Stomach (tissue), 9 donors: Measurements from ENCODE around the gene PRR12. TPM values are rescaled to one million over a fixed set of nuclear protein-coding genes. Genes with fewer than 3 reads are reported as not detected.

Experiments used
- DNase-seq, 2 donors: peaks; one replicate each; pipeline versions ENCODE4 v3.0.0 to v3.0.0-alpha.2; 2013 to 2019
- H3K27ac ChIP-seq, 5 donors: fragments of 200-600 bp in 4 of 5; sonication (generic) in 4 of 5; one replicate each; pipeline ENCODE4 v1.5.1; 2013 to 2019; ENCODE audit warnings: mild to moderate bottlenecking in 1 of 5, moderate library complexity in 1 of 5
- H3K27me3 ChIP-seq, 3 donors: fragments of 200-600 bp; sonication (generic); one replicate each; pipeline ENCODE4 v1.5.1; 2017 to 2019; ENCODE audit warnings: mixed run types in 1 of 3
- H3K36me3 ChIP-seq, 4 donors: fragments of 200-600 bp; sonication (generic); 1 replicate in 3 of 4; 2 replicates in 1 of 4; pipeline ENCODE4 v1.5.1; 2016 to 2019
- H3K4me1 ChIP-seq, 4 donors: fragments of 200-600 bp; sonication (generic); one replicate each; pipeline ENCODE4 v1.5.1; 2016 to 2019
- H3K4me3 ChIP-seq, 4 donors: fragments of 200-600 bp; sonication (generic) in 3 of 4; one replicate each; pipeline ENCODE4 v1.5.1; 2016 to 2019; ENCODE audit warnings: mild to moderate bottlenecking in 1 of 4
- H3K9me3 ChIP-seq, 4 donors: fragments of 200-600 bp; sonication (generic); one replicate each; pipeline ENCODE4 v1.5.1; 2016 to 2019
- CTCF ChIP-seq, 7 experiments: fragments of 450-650 bp in 4 of 7; fragments of 200-600 bp in 3 of 7; sonication (generic) in 3 of 7; IDR thresholded peaks; one replicate each; pipeline ENCODE4 v1.5.1; 2016 to 2019; ENCODE audit warnings: antibody characterized with exemption in 7 of 7, control low read depth in 2 of 7, mild to moderate bottlenecking in 1 of 7
- EP300 ChIP-seq: sonication (generic); formaldehyde crosslinking; IDR thresholded peaks from one replicate; pipeline ENCODE4 v1.6.1; 2017; ENCODE audit warnings: antibody characterized with exemption
- POLR2A ChIP-seq, 4 donors: fragments of 450-650 bp; IDR thresholded peaks; one replicate each; pipeline ENCODE4 v1.6.1; 2016; ENCODE audit warnings: antibody characterized with exemption in 4 of 4, control low read depth in 2 of 4, mild to moderate bottlenecking in 1 of 4, moderate library complexity in 1 of 4
- POLR2AphosphoS5 ChIP-seq, 3 donors: sonication (generic); formaldehyde crosslinking; IDR thresholded peaks; one replicate each; pipeline ENCODE4 v1.6.1; 2016; ENCODE audit warnings: antibody characterized with exemption in 3 of 3
- WGBS, 5 donors: extraction: QIAGEN DNeasy Blood & Tissue Kit in 3 of 5; methylation state at CpG; one replicate each; pipeline versions ENCODE4 v1.1.5 to v1.1.7; 2013 to 2018; 5-methylcytosine and 5-hydroxymethylcytosine counted together
- intact Hi-C: fragments of 100-400 bp; cut with DNase I; formaldehyde crosslinking; loops from one replicate; pipeline ENCODE4 v1.15.1; 2023; ENCODE audit warnings: low total_unique reads
- polyA plus RNA-seq, 3 donors: library from polyadenylated mRNA; stranded (reverse); fragments of 200-250 nt; gene quantifications; one replicate each; pipeline ENCODE4 v1.2.3, GENCODE V29; 2013
- total RNA-seq, 5 donors: library from RNA; depleted of rRNA; stranded (reverse); fragments of >200 nt; gene quantifications; one replicate each; pipeline versions ENCODE4 v1.1.0 to v1.2.3, GENCODE V29; 2014 to 2016
- donor health status: healthy with polysubstance abuse.
- donor health status: Bipolar disorder and iron deficiency.
- donor health status: healthy.

Gene PRR12
- total and polyA plus RNA-seq, 8 donors: 3.1 to 88.3 (median 11.0) TPM

- no peak for DNase-seq
- Histone ChIP-seq H3K36me3 (peaks cover 44 to 66% (median 61%) of the 10 kb centered on the region in 4 donors), H3K9me3 (no peaks in the 10 kb centered on the region), H3K4me1 (peaks cover 14 to 54% (median 46%) of the 10 kb centered on the region in 4 donors), H3K27ac (no peak overlapping the region), H3K4me3 (no peak overlapping the region), H3K27me3 (no peaks in the 10 kb centered on the region)
- TF ChIP-seq EP300 (no peak), POLR2A (IDR thresholded peaks at IDR 0.05) (no peak), CTCF (IDR thresholded peaks at IDR 0.05) (no peak), POLR2AphosphoS5 (IDR thresholded peaks at IDR 0.05) (no peak)
- intact Hi-C loops: no loop called here
- 89 to 95% (median 92%) methylated on average over 13 of the region's 13 CpGs for WGBS, 5 donors
These were observed 55.0 kb downstream of the PRR12 start for GRCh38 chr19:49645995-49646394.

- no peak for DNase-seq
- no peak for TF ChIP-seq POLR2A (IDR thresholded peaks at IDR 0.05)
- no peak for TF ChIP-seq EP300
These were observed 55.6 kb downstream of the PRR12 start for GRCh38 chr19:49646586-49646985.

GRCh38 chr19:49651029-49651819, 60.2 kb downstream of the PRR12 start:
- no peak for DNase-seq
- Histone ChIP-seq H3K9me3 (no peaks in the 10 kb centered on the region), H3K27me3 (no peaks in the 10 kb centered on the region), H3K27ac (no peak overlapping the region), H3K4me1 (peaks cover 0 to 11% (median 5%) of the 10 kb centered on the region in 4 donors), H3K36me3 (peaks cover 76 to 100% (median 100%) of the 10 kb centered on the region in 4 donors), H3K4me3 (no peak overlapping the region)
- TF ChIP-seq CTCF (IDR thresholded peaks at IDR 0.05): no peak
- no peak for TF ChIP-seq EP300
- no peak for TF ChIP-seq POLR2A (IDR thresholded peaks at IDR 0.05)
- TF ChIP-seq POLR2AphosphoS5 (IDR thresholded peaks at IDR 0.05): no peak
- intact Hi-C loops: no loop called here
- 94 to 97% (median 96%) methylated on average over 16 to 72 of the region's 72 CpGs for WGBS, 5 donors

More at GRCh38 chr19:49646586-49646985, 55.6 kb downstream of the PRR12 start:
- 91 to 95% (median 92%) methylated on average over 16 to 17 of the region's 17 CpGs for WGBS, 5 donors
- Histone ChIP-seq H3K9me3 (no peaks in the 10 kb centered on the region), H3K27me3 (no peaks in the 10 kb centered on the region), H3K36me3 (peaks cover 50 to 71% (median 67%) of the 10 kb centered on the region in 4 donors), H3K27ac (no peak overlapping the region), H3K4me3 (no peak overlapping the region), H3K4me1 (peaks cover 14 to 50% (median 40%) of the 10 kb centered on the region in 4 donors)
- intact Hi-C loops: no loop called here

GRCh38 chr19:49651820-49652550, 61.0 kb downstream of the PRR12 start:
- peaks cover 76 to 100% (median 100%) of the 10 kb centered on the region in 4 donors for H3K36me3 ChIP-seq

More at GRCh38 chr19:49651820-49652550, 61.0 kb downstream of the PRR12 start:
- WGBS, 5 donors: 93 to 97% (median 96%) methylated on average over 63 to 109 of the region's 110 CpGs
- intact Hi-C loops: no loop called here
- no peaks in the 10 kb centered on the region for H3K9me3 ChIP-seq
- TF ChIP-seq CTCF (IDR thresholded peaks at IDR 0.05) (no peak), POLR2AphosphoS5 (IDR thresholded peaks at IDR 0.05) (no peak), POLR2A (IDR thresholded peaks at IDR 0.05) (no peak), EP300 (no peak)
- H3K4me1 ChIP-seq: peaks cover 0 to 4% (median 2%) of the 10 kb centered on the region in 4 donors
- DNase-seq: no peak
- no peaks in the 10 kb centered on the region for H3K27me3 ChIP-seq
- no peak overlapping the region for H3K27ac ChIP-seq
- no peak overlapping the region for H3K4me3 ChIP-seq
